HuH-7 (cell line): ENCODE results near the gene GPT2.
"Not testable (repeated sequence)": the region's sequence is repeated elsewhere in the genome, so short reads cannot be mapped to it uniquely, and the experiment has no call there.

Source experiments
- DNase-seq: peaks from one replicate; pipeline ENCODE4 v3.0.0; 2011; ENCODE audit warnings: low spot score

The GPT2 gene

DNA sequence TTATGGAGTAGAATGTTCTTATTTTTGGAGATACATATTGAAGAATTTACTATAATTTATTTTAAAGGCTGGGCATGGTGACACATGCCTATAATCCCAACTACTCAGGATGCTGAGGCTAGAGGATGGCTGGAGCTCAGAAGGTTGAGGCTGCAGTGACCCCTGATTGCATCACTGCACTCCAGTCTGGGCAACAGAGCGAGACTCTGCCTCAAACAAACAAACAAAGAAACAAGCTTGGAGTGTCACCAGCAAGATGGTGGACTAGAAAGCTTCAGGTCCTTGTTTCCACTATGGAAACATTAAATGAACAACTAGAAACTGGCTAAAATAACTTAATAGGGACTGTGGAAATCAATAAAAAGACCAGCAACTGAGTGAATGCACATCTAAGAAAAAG, 17.9 kb upstream of the GPT2 start:
- no peak for DNase-seq

DNA sequence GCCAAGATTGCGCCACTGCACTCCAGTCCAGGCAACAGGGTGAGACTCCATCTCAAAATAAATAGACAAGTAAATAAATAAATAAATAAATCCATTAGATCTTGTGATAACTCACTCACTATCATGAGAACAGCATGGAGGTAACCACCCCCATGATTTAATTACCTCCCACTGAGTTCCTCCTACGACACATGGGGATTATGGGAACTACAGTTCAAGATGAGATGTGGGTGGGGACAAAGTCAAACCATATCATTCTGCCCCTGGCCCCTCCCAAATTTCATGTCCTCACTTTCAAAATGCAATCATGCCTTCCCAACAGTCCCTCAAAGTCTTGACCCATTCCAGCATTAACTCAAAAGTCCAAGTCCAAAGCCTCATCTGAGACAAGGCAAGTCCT, 16.7 kb upstream of the GPT2 start:
- DNase-seq: not testable (repeated sequence)

GRCh38 chr16:46868891-46869290, 15.3 kb upstream of the GPT2 start:
- not testable (repeated sequence) for DNase-seq

DNA sequence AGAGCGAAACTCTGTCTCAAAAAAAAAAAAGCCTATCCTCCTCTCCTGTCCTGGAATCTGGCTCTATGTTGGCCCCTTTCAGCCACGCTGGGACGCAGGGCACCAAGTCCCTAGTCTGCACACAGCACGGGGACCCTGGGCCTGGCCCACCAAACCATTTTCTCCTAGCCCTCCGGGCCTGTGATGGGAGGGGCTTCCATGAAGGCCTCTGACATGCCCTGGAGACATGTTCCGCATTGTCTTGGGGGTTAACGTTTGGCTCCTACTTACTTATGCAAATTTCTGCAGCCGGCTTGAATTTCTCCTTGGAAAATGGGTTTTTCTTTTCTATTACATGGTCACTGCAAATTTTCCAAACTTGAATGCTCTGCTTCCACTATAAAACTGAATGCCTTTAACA, 12.6 kb upstream of the GPT2 start:
- no peak for DNase-seq

DNA sequence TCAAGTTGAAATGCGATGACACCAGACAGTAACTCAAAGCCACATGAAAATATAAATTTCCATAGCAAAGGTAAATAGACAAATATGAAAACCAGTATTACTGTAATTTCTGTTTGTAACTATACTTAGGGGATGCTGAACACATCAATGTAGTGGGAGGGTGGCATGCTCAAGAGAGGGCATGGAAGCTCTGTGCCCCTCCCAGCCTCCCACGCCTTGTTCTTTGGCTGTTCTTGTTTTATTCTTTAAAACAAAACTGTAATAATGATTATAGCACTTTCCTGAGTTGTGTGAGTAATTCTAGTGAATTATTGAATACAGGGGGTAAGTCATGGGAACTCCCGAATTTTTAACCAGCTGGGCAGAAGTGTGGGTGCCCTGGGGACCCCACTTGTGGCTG, 11.0 kb upstream of the GPT2 start:
- no peak for DNase-seq

- DNase-seq: no peak
These were observed 8.9 kb upstream of the GPT2 start for GRCh38 chr16:46875243-46875642.

GRCh38 chr16:46882304-46882939, 1.7 kb upstream of the GPT2 start:
- DNase-seq: no peak

- no peak for DNase-seq
These were observed 1.2 kb upstream of the GPT2 start for GRCh38 chr16:46882940-46883307.

- no peak for DNase-seq
These were observed 841 bp upstream of the GPT2 start for GRCh38 chr16:46883353-46883689.

DNA sequence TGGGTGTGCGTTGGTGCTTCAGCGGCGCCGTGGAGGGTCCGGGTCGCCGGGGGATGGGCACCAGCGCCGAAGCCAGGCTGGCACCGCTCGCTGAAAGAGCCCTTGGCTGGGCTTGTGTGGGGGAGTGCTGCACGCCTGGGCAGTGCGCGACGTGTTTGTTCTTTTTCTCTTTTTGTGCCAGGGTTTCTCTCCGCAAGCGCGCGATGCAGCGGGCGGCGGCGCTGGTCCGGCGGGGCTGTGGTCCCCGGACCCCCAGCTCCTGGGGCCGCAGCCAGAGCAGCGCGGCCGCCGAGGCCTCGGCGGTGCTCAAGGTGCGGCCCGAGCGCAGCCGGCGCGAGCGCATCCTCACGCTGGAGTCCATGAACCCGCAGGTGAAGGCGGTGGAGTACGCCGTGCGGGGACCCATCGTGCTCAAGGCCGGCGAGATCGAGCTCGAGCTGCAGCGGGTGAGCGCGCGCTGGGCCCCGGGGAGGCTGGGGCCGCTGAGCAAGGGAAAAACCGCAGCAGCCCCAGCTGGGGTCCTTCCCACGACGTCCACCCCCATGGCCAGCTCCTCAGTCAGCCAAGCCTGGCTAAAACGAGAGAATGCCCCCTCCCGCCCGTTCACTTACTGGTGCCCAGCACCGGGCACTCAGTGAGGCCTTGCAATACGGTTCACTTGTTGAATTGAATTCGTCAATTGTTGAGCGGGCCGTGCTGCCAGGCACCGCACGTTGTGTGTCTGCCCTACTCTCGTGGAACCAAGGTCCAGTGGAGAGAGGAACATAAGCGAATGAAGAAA, 541 bp downstream of the GPT2 start:
- DNase-seq: no peak

- no peak for DNase-seq
These were observed 2.0 kb downstream of the GPT2 start for GRCh38 chr16:46885960-46886763.

GRCh38 chr16:46886764-46887523, 2.8 kb downstream of the GPT2 start:
- DNase-seq: no peak

DNA sequence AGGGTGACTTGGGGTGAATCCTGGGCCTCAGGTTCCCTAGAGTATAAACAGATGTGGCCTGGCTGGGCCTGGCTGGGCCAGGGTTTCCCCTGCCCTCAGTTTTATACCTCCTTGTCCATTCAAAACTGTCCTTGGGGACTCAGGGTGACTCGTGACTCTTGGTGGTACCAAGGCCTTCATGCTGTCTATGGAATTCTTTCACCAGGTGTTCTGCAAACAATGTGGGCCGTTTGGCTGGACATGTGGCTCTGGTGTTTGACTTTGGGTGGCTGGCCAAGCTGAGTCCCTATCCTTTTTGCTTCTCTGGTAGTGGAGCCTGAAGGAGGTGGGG, 3.3 kb downstream of the GPT2 start:
- no peak for DNase-seq

DNA sequence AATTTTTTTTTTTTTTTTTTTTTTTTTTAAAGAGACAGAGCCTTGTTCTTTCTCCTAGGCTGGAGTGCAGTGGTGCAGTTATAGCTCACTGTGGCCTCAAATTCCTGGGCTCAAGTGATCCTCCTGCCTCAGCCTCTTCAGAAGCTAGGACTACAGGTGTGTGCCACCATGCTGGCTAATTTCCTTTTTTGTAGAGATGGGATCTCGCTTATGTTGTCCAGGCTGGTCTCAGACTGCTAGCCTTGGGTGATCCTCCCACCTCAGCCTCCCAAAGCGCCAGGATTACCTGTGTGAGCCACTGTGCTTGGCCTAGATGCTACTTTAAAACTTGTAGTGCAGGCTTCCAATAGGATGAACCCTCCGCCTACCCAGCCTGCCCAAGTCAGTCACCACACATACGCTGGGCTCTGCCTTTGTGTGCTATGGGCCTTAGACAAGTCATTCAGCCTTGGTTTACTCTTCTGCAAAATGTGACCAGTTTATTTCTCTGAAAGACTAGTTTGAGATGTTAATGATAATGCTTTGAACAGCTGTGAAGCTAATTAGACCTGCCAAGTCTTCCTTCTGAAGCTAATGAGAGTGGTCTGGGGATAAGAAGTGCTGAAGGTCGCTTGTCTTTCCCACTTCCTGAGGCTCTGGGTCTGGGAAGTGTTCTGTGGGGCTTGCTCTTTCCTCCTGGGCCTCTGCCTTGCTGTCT, 5.2 kb downstream of the GPT2 start:
- no peak for DNase-seq

DNA sequence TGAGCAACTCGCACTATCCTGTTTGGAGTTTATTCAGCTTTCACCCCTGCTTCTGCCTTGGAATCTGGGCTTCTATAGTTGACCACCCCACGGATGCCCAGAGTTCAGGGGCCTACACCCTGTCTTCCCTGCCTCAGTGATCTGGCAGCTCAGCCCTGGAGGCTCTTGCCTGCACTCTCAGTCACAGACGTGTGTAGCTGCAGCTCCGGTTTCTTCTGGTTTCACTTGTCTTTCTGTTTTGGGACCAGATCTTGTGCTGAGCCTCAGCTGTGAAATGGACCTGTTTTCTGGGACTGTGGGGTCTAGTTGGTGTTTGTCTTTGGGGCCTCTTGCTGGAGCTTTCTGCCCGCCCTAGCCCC, 5.8 kb downstream of the GPT2 start:
- DNase-seq: no peak

- no peak for DNase-seq
These were observed 7.7 kb downstream of the GPT2 start for GRCh38 chr16:46891910-46892309.

DNA sequence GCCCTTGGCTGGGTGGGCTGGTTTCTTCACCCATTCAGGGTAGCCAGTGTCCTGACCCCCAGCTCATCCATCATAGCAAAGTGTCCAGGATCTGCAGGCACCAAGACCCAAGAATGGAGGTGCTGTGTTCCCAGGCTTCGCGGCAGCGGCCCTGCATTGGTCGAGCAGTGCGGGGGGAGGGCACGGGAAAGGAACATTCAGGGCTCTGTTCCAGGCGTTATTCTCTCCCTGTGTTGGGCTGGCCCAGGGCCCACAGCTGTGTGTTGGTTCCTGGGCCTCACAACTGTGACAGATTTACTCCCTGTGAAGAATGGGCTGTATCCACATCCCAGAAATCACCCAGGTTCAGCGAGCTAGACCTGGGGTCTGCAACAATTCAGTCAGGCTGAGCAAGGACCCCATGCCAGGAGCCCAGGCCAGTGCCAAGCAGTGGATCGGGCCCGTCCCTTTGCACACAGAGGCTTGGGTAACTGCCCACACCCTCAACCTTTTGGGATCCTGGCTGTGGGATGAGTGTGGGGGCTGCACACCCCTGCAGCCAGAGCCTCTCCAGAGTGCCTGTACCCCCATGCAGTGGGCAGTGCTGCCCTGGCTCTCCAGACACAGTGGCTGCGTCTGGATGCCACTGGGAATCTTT, 10.0 kb downstream of the GPT2 start:
- DNase-seq: no peak

DNA sequence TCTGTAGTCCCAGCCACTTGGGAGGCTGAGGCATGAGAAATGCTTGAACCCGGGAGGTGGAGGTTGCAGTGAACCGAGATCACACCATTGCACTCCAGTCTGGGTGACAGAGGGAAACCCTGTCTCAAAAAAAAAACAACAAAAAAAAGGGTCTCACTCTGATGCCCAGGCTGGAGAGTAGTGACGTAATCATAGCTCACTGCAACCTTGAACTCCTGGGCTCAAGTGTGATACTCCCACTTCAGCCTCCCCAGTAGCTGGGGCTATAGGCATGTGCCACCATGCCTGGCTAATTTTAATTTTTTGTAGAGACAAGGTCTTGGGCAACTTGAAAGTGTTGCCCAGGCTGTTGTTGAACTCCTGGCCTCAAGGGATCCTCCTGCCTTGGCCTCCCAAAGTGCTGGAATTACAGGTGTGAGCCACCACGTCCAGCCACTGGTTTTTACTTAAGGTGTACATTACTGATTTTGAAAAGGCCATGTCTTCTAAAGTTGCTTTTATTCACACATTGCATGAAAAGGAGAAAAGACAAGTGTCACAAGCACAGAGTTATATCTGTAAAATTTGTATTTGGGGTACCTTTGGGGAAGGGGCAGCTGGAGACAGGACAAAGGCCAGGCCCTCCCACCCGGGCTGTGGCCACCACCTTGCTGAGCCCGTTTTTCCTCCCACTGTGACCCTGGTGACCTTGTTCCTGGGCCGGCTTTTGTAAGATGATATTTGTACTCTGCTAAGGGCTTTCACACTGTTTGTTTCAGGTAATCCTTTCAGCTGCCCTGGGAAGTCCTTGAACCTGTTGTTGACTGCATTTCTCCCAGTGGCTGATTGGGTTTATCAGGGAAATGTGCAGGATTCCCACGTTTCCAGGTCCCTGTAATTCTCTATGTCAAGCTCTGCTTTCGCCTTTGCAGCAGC, 11.5 kb downstream of the GPT2 start:
- peak; percentile 49 for DNase-seq

DNA sequence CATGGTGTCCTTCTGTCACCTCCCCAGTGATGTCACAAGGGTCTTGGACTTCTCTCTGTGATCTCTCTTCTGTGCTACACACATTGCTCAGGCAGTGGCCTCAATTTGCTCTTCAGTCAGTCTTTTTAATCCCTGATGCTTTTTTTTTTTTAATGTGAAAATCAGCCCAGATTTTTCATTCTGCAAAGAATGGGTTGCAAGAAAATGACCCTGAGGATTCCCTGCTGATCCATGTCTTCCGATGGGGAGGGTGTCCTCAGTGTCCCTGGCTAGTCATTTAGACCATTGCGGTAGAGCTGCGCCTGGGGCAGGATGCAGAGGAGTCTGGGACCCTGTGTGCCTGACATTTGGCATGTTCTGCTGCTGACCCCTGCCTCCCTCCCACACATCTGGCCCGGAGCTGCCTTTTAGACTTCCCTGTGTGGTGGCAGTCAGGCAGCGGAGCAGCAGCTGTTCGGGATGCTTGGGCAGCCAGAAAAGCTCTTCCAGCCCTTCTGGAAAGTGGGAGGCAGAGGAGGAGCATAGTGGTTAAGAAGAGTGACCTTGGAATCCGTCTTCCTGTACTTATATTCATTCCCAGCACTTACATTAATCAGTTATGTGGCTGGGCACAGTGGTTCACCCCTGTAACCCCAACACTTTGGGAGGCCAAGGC, 12.3 kb downstream of the GPT2 start:
- DNase-seq: no peak

- DNase-seq: no peak
These were observed 13.3 kb downstream of the GPT2 start for GRCh38 chr16:46897471-46897870.
